Activated naive CD4-positive, alpha-beta T cell treated with anti-CD3 and anti-CD28 coated beads for 36 hours (primary cell): ENCODE data around the gene RLF. TPM values are rescaled to one million over a fixed set of nuclear protein-coding genes. Genes with fewer than 3 reads are reported as not detected.
A peak's percentile ranks its signal among the peaks of the same experiment; 100 is the strongest.

ENCODE experiments used
- CTCF ChIA-PET: fragments of 350-600 bp; sonication (Branson Sonifier 250); formaldehyde crosslinking; loops from one replicate; lab custom pipeline; 2021; ENCODE audit warnings: antibody characterized with exemption; lab: Charles Lee
- DNase-seq: peaks from one replicate; pipeline ENCODE4 v3.0.0-alpha.2; 2020
- H3K27ac Mint-ChIP-seq: one replicate; pipeline ENCODE4 v1.8.0; 2021; ENCODE audit warnings: mild to moderate bottlenecking, mixed read lengths
- H3K27me3 Mint-ChIP-seq: one replicate; pipeline ENCODE4 v1.8.0; 2021; ENCODE audit warnings: low read depth, mixed read lengths
- H3K36me3 Mint-ChIP-seq: one replicate; pipeline ENCODE4 v1.8.0; 2021; ENCODE audit warnings: low read depth, mixed read lengths
- H3K4me1 Mint-ChIP-seq: one replicate; pipeline ENCODE4 v1.8.0; 2021; ENCODE audit warnings: low read depth, mixed read lengths
- H3K4me3 Mint-ChIP-seq: one replicate; pipeline ENCODE4 v1.8.0; 2021; ENCODE audit warnings: mild to moderate bottlenecking, moderate library complexity, mixed read lengths
- H3K9me3 Mint-ChIP-seq: one replicate; pipeline ENCODE4 v1.8.0; 2021; ENCODE audit warnings: mixed read lengths
- intact Hi-C: fragments of 100-400 bp; cut with micrococcal nuclease; formaldehyde crosslinking; loops from one replicate; pipeline ENCODE4 v1.15.1; 2023
- total RNA-seq, 2 experiments: library from RNA; stranded (reverse); gene quantifications; one replicate each; pipeline ENCODE4 v1.2.3, GENCODE V29; 2021

RLF gene
- total RNA-seq, 2 experiments from 2014 or later, result 12.5 to 12.9 TPM

GRCh38 chr1:40143891-40144575, 17.2 kb upstream of the RLF start:
- CTCF ChIA-PET, result interaction anchor here (0.5 to 3.1 kb wide), 59 partner anchors 9 to 709 kb away, joined by 3 to 78 read pairs (median 4); partner anchors contain the start of genes COL9A2 and RLF
- Mint-ChIP-seq H3K27ac (no peak overlapping the region), H3K36me3 (no peaks in the 10 kb centered on the region), H3K4me3 (no peak overlapping the region), H3K9me3 (no peaks in the 10 kb centered on the region), H3K27me3 (peaks cover 14% of the 10 kb centered on the region), H3K4me1 (peaks cover 6% of the 10 kb centered on the region)
- peak; percentile 76 for DNase-seq
- intact Hi-C loops, result loop anchor here (1.0 to 5.0 kb wide), 6 partner anchors 171 to 703 kb away; partner anchors contain the start of gene RIMS3

DNA sequence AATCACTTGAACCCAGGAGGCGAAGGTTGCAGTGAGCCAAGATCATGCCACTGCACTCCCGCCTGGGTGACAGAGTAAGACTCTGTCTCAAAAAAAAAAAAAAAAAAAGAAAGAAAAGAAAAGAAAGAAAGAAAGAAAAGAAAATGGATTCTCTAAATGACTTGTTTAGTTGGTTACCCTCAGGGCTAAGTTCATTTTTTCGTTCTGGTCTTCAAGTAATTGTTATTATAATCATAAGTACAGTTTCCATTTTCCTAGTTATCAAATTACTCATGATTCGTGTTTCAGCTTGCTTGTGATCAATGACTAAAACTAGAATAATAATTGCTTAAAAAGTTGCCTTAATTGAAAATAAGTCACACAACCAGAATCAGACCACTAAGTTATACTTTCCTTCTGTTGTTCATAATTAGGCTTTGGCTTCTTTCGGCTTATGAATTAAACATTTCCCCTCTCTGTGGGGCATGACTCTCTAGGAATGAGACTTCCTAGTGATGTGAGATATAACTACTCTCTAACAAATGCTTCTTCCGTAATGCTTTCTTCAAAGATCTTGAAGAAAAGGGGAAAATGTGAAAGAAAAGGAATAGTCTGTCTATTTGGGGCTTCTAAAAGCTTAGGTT, 9.6 kb upstream of the RLF start:
- H3K27ac Mint-ChIP-seq, result no peak overlapping the region
- no peak for DNase-seq
- CTCF ChIA-PET, result interaction anchor here (0.5 to 9.4 kb wide), 20 partner anchors 8 to 479 kb away, joined by 3 to 226 read pairs (median 7); partner anchors contain the start of genes COL9A2, RLF and ZMPSTE24
- H3K9me3 Mint-ChIP-seq, result no peaks in the 10 kb centered on the region
- H3K36me3 Mint-ChIP-seq, result no peaks in the 10 kb centered on the region
- intact Hi-C loops, result no loop called here
- no peak overlapping the region for H3K4me3 Mint-ChIP-seq
- H3K27me3 Mint-ChIP-seq, result peaks cover 8% of the 10 kb centered on the region
- H3K4me1 Mint-ChIP-seq, result peaks cover 7% of the 10 kb centered on the region

DNA sequence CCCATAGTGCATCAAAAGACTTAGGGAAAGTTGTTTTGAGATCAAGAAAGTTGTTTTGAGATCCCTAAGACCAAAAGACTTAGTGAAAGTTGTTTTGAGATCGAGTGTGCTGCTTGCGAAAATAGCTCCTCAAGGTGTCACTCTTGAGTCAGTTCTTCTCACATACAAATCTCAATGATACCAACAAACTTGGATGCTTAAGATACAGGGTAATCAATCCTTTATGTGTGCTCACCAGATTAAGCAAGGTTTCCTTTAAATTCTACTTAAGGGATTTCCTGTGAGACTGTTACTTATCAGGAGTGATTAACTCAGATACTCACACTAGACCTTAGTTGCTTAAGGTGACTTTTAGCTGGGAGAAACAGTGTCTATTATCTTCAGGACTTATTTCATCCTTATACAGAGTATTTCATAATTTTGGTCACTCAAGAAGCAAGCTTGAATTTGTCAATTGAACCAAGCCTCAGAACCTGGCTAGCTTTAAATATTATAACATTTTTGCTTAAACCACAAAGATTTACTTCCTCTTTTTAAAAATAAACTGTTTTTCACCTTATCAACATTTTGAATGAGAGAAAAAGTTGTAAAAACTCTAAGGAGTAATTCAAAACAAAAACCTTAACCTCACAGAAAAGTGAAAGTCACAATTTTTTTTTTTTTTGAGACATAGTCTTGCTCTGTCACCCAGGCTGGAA, 8.0 kb upstream of the RLF start:
- intact Hi-C loops, result loop anchor here (1.0 kb wide), 4 partner anchors 152 to 251 kb away; no protein-coding TSS in a partner anchor
- H3K4me1 Mint-ChIP-seq, result peaks cover 7% of the 10 kb centered on the region
- peaks cover 2% of the 10 kb centered on the region for H3K27me3 Mint-ChIP-seq
- H3K9me3 Mint-ChIP-seq, result no peaks in the 10 kb centered on the region
- no peaks in the 10 kb centered on the region for H3K36me3 Mint-ChIP-seq
- DNase-seq, result peak; percentile 51
- CTCF ChIA-PET, result interaction anchor here (0.6 to 9.4 kb wide), 61 partner anchors 7 to 1259 kb away, joined by 3 to 226 read pairs (median 4); partner anchors contain the start of genes COL9A2, RLF and ZMPSTE24
- peak overlapping the region; percentile 10 for H3K27ac Mint-ChIP-seq
- H3K4me3 Mint-ChIP-seq, result no peak overlapping the region

DNA sequence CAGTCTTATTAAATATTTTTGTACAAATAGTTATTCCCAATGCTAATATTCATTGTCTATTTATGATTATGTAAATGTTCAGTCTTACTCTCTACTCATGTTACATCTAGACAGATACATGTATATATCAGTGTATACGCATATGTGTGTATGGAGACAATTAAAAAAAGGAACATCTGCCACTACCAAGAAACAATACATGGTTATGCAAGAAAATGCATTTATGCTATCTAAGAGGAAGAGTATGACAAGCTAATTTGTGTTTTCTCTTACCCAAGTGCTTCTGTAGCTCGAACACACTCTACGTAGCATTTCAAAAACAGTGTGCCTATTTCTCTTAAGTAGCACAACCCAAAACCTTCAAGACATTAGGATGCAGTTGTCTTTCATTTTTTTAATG, 6.1 kb upstream of the RLF start:
- CTCF ChIA-PET, result interaction anchor here (0.6 to 9.4 kb wide), 7 partner anchors 11 to 218 kb away, joined by 3 to 226 read pairs (median 5); partner anchors contain the start of gene SMAP2
- DNase-seq, result no peak
- intact Hi-C loops, result no loop called here

GRCh38 chr1:40155910-40156309, 5.3 kb upstream of the RLF start:
- intact Hi-C loops, result no loop called here
- H3K27ac Mint-ChIP-seq, result no peak overlapping the region
- H3K36me3 Mint-ChIP-seq, result no peaks in the 10 kb centered on the region
- peaks cover 10% of the 10 kb centered on the region for H3K4me1 Mint-ChIP-seq
- H3K27me3 Mint-ChIP-seq, result no peaks in the 10 kb centered on the region
- CTCF ChIA-PET, result interaction anchor here (0.6 to 9.4 kb wide), 3 partner anchors 12 to 182 kb away, joined by 3 to 226 read pairs (median 9); no protein-coding TSS in a partner anchor
- no peak overlapping the region for H3K4me3 Mint-ChIP-seq
- DNase-seq, result no peak
- H3K9me3 Mint-ChIP-seq, result no peaks in the 10 kb centered on the region

More for the DNA sequence above, 6.1 kb upstream of the RLF start:
- no peaks in the 10 kb centered on the region for H3K36me3 Mint-ChIP-seq
- no peaks in the 10 kb centered on the region for H3K9me3 Mint-ChIP-seq
- H3K4me1 Mint-ChIP-seq, result peaks cover 7% of the 10 kb centered on the region
- no peak overlapping the region for H3K27ac Mint-ChIP-seq
- no peak overlapping the region for H3K4me3 Mint-ChIP-seq
- H3K27me3 Mint-ChIP-seq, result no peaks in the 10 kb centered on the region

GRCh38 chr1:40160806-40161124, 422 bp upstream of the RLF start:
- Mint-ChIP-seq H3K4me1 (peaks cover 5% of the 10 kb centered on the region), H3K9me3 (no peaks in the 10 kb centered on the region), H3K27ac (no peak overlapping the region), H3K27me3 (no peaks in the 10 kb centered on the region), H3K4me3 (no peak overlapping the region), H3K36me3 (peaks cover 2% of the 10 kb centered on the region)
- intact Hi-C loops, result loop anchor here (1.0 to 5.0 kb wide), 5 partner anchors 98 to 532 kb away; partner anchors contain the start of genes NFYC and ZMPSTE24
- DNase-seq, result no peak
- CTCF ChIA-PET, result interaction anchor here (0.6 to 2.4 kb wide), 7 partner anchors 8 to 1309 kb away, joined by 3 to 14 read pairs (median 3); no protein-coding TSS in a partner anchor

- Mint-ChIP-seq H3K27me3 (no peaks in the 10 kb centered on the region), H3K36me3 (peaks cover 2% of the 10 kb centered on the region), H3K4me3 (no peak overlapping the region), H3K4me1 (peaks cover 7% of the 10 kb centered on the region), H3K27ac (no peak overlapping the region), H3K9me3 (no peaks in the 10 kb centered on the region)
- CTCF ChIA-PET, result interaction anchor here (0.5 to 2.4 kb wide), 9 partner anchors 9 to 177 kb away, joined by 3 to 14 read pairs (median 3); no protein-coding TSS in a partner anchor
- intact Hi-C loops, result loop anchor here (1.0 to 5.0 kb wide), 11 partner anchors 24 to 530 kb away; partner anchors contain the start of genes NFYC, ZMPSTE24 and ZNF684
- peak; percentile 57 for DNase-seq
Observed at GRCh38 chr1:40161888-40162397, 756 bp downstream of the RLF start.

DNA sequence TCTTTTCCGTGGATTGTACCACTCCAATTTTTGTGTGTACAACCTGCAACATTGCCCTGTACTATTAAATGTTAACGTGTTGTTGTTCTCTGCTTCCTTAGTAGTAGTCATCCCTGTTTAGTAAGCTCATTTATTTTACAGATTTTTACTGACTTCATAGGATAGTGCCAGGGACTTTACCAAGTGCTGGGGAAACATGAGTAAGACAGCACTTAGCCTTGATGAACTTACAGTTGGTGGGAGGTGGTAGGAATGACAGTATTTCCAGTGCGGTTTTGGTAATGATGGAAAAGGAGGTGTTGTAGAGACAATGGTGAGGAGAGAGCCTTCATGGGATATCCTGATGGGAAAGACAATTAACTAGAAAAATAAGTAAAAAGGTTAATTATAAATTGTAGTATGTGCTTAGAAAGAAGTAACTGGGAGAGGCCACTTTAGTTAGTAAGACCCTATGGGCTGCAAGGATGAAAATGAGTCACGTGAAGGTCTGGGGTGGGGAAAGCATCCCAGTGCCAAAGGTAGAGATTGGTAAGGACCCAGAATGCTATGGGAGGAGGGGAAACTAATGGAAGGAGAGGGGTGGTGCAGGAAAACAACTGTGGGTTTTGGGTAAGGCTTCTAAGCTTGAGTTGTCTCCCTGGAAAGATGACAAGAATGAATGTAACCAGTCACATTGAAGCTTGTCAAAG, 1.7 kb downstream of the RLF start:
- peaks cover 2% of the 10 kb centered on the region for H3K36me3 Mint-ChIP-seq
- H3K27me3 Mint-ChIP-seq, result no peaks in the 10 kb centered on the region
- no peaks in the 10 kb centered on the region for H3K9me3 Mint-ChIP-seq
- CTCF ChIA-PET, result interaction anchor here (0.7 to 2.4 kb wide), 7 partner anchors 10 to 179 kb away, joined by 3 to 14 read pairs (median 3); no protein-coding TSS in a partner anchor
- intact Hi-C loops, result loop anchor here (1.0 to 5.0 kb wide), 8 partner anchors 23 to 529 kb away; partner anchors contain the start of genes NFYC and ZNF684
- DNase-seq, result peak; percentile 37
- peaks cover 14% of the 10 kb centered on the region for H3K4me1 Mint-ChIP-seq
- H3K4me3 Mint-ChIP-seq, result no peak overlapping the region
- H3K27ac Mint-ChIP-seq, result no peak overlapping the region

DNA sequence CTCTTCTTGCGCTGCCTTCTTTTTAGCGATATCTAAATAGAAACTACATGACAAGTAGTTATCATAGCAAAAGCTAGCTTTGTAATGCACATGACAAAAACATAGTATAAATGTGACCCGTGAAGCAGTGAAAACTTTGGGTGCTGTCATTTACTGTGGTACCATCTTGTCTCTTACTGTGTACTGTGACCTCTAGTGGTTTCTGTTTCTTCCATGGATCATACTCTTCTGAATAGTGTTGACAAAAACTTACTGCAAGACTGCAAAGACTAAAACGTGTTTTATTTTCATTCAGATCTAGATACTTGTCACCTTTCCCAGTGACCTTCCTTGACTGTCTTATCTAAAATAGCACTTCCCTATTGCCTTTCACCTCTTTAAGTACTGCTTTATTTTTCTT, 6.1 kb downstream of the RLF start:
- intact Hi-C loops, result no loop called here
- Mint-ChIP-seq H3K4me3 (no peak overlapping the region), H3K9me3 (no peaks in the 10 kb centered on the region), H3K4me1 (peaks cover 18% of the 10 kb centered on the region), H3K27me3 (no peaks in the 10 kb centered on the region), H3K36me3 (peaks cover 2% of the 10 kb centered on the region), H3K27ac (no peak overlapping the region)
- CTCF ChIA-PET, result interaction anchor here (0.6 to 0.7 kb wide), 2 partner anchors 135 to 171 kb away, joined by 3 to 5 read pairs; no protein-coding TSS in a partner anchor
- no peak for DNase-seq

DNA sequence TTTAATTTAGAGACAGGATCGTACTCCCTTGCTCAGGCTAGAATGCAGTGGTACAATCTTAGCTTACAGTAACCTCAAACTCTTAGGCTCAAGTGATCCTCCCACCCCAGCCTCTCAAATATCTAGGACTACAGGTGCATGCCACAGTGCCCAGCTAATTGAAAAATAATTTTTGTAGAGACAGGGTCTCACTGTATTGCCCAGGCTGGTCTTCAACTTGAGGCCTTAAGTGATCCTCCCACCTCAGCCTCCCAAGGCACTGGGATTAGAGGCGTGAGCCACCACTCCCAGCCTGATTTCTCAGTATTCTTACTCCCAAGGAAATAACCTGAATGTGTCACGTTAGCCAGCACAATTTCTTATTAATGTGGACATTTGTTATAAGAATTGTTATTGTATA, 9.8 kb downstream of the RLF start:
- Mint-ChIP-seq H3K36me3 (peaks cover 3% of the 10 kb centered on the region), H3K4me3 (no peak overlapping the region), H3K9me3 (no peaks in the 10 kb centered on the region), H3K4me1 (peaks cover 42% of the 10 kb centered on the region), H3K27ac (no peak overlapping the region), H3K27me3 (no peaks in the 10 kb centered on the region)
- DNase-seq, result no peak
- CTCF ChIA-PET, result interaction anchor here (0.8 to 1.5 kb wide), 3 partner anchors 13 to 27 kb away, joined by 3 to 7 read pairs (median 3); no protein-coding TSS in a partner anchor
- intact Hi-C loops, result no loop called here

- Mint-ChIP-seq H3K36me3 (peaks cover 8% of the 10 kb centered on the region), H3K27me3 (no peaks in the 10 kb centered on the region), H3K4me3 (no peak overlapping the region), H3K9me3 (no peaks in the 10 kb centered on the region), H3K27ac (no peak overlapping the region), H3K4me1 (peaks cover 53% of the 10 kb centered on the region)
- intact Hi-C loops, result no loop called here
- CTCF ChIA-PET, result interaction anchor here (0.6 kb wide), 1 partner anchor 81 kb away, joined by 4 read pairs; no protein-coding TSS in a partner anchor
- DNase-seq, result no peak
Observed at GRCh38 chr1:40174788-40175187, 13.6 kb downstream of the RLF start.
